H1 (cell line): Measurements from ENCODE around the gene ARID2.

Experiments used
- ASH2L ChIP-seq: fragments of 200-600, 300-600 bp; sonication (generic); IDR thresholded peaks from one replicate; pipeline ENCODE4 v1.7.1; 2017; ENCODE audit warnings: low read length
- ATF3 ChIP-seq: IDR thresholded peaks from 2 replicates; pipeline ENCODE4 v1.6.1; 2011; ENCODE audit warnings: low read depth, mild to moderate bottlenecking, low read length; ENCODE audit not compliant: insufficient read depth
- BRCA1 ChIP-seq: IDR thresholded peaks from 2 replicates; pipeline ENCODE4 v1.6.1; 2012; ENCODE audit warnings: low read depth, low read length, improper control_type of control experiment
- KDM5A ChIP-seq: fragments of 200-600 bp; IDR thresholded peaks from 2 replicates; pipeline ENCODE4 v1.7.1; 2012; ENCODE audit warnings: mild to moderate bottlenecking, low read length, inconsistent platforms, mixed read lengths
- POLR2AphosphoS5 ChIP-seq: IDR thresholded peaks from 2 replicates; pipeline ENCODE4 v1.6.1; 2011; ENCODE audit warnings: low read depth, low read length
- POU5F1 ChIP-seq: IDR thresholded peaks from 2 replicates; pipeline ENCODE4 v1.6.1; 2011; ENCODE audit warnings: low read depth, mild to moderate bottlenecking, low read length, moderate library complexity
- TBP ChIP-seq: IDR thresholded peaks from 2 replicates; pipeline ENCODE4 v1.6.1; 2011; ENCODE audit warnings: low read depth, low read length, improper control_type of control experiment
- YY1 ChIP-seq: IDR thresholded peaks from 2 replicates; pipeline ENCODE4 v1.6.1; 2011; ENCODE audit warnings: low read depth, mild to moderate bottlenecking, low read length
- TF ChIP-seq, protein P1 (sequence below), 3 experiments: IDR thresholded peaks; 1 replicate in 2 of 3; 2 replicates in 1 of 3; pipeline versions ENCODE4 v1.5.1 to v1.6.1; 2011; ENCODE audit warnings: low read length in 3 of 3, mild to moderate bottlenecking in 3 of 3, inconsistent platforms in 2 of 3, low read depth in 1 of 3, moderate library complexity in 1 of 3; ENCODE audit not compliant: insufficient read depth in 1 of 3; ENCODE audit errors: control extremely low read depth in 1 of 3

DNA sequence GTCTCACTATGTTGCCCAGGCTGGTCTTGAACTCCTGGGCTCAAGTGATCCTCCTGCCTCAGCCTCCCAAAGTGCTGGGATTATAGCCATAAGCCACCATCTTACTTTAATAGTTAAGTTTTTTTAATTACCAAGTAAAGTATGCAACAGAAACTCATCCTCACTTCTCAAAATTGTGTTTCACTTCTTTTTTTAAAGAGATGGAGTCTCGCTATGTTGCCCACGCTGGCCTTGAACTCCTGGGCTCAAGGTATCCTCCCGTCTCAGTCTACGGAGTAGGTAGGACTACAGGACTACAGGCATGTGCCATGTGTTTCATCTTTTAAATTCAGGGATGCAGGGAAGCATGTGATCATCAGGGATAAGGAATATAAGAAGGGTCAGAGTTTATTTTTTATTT lies 17.2 kb upstream of the ARID2 start:
- no peak for TF ChIP-seq ASH2L
- TF ChIP-seq TBP = no peak
- TF ChIP-seq, protein P1, sequence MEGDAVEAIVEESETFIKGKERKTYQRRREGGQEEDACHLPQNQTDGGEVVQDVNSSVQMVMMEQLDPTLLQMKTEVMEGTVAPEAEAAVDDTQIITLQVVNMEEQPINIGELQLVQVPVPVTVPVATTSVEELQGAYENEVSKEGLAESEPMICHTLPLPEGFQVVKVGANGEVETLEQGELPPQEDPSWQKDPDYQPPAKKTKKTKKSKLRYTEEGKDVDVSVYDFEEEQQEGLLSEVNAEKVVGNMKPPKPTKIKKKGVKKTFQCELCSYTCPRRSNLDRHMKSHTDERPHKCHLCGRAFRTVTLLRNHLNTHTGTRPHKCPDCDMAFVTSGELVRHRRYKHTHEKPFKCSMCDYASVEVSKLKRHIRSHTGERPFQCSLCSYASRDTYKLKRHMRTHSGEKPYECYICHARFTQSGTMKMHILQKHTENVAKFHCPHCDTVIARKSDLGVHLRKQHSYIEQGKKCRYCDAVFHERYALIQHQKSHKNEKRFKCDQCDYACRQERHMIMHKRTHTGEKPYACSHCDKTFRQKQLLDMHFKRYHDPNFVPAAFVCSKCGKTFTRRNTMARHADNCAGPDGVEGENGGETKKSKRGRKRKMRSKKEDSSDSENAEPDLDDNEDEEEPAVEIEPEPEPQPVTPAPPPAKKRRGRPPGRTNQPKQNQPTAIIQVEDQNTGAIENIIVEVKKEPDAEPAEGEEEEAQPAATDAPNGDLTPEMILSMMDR (IDR thresholded peaks at IDR 0.05; ENCODE audit: control extremely low read depth in 1 of 3, insufficient read depth in 1 of 3, low read depth in 1 of 3, low read length in 3 of 3) = no peak
- no peak for TF ChIP-seq YY1
- no peak for TF ChIP-seq POLR2AphosphoS5
- TF ChIP-seq BRCA1 = no peak
- no peak for TF ChIP-seq ATF3
- no peak for TF ChIP-seq POU5F1
- TF ChIP-seq KDM5A = no peak
